GM12873 (cell line): ENCODE measurements around the gene LPO.
A peak's percentile ranks its signal among the peaks of the same experiment; 100 is the strongest.

Experiments
- TF ChIP-seq, protein P1 (sequence below): IDR thresholded peaks from 2 replicates; pipeline ENCODE4 v1.5.1; 2012; ENCODE audit warnings: low read depth, mild to moderate bottlenecking, moderate library complexity, low read length, control low read depth; ENCODE audit not compliant: insufficient read depth; ENCODE audit errors: missing control alignments

LPO gene

DNA sequence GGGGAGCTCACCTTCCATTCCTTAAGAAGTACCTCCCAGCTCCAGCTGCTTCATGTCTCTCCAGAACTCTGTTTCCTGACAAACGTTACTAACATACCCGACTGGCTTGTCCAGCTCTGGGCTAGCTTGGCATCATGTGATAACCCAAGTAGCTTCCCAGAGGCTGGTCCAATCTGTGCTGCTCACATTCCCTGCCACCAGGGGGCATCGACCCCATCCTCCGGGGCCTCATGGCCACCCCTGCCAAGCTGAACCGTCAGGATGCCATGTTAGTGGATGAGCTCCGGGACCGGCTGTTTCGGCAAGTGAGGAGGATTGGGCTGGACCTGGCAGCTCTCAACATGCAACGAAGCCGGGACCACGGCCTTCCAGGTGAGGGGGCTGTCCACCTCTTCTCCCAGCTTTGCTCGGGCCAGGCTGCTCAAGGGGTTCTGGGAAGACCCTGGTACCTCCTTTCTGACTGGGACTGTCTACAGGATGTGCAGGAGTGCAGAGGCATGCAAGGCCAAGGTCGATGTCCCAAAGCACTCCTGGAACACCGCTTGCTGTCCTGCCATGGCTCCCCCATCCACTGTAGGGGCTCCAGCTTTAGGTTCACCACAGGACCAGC, 38.3 kb upstream of the LPO start:
- TF ChIP-seq, protein P1, sequence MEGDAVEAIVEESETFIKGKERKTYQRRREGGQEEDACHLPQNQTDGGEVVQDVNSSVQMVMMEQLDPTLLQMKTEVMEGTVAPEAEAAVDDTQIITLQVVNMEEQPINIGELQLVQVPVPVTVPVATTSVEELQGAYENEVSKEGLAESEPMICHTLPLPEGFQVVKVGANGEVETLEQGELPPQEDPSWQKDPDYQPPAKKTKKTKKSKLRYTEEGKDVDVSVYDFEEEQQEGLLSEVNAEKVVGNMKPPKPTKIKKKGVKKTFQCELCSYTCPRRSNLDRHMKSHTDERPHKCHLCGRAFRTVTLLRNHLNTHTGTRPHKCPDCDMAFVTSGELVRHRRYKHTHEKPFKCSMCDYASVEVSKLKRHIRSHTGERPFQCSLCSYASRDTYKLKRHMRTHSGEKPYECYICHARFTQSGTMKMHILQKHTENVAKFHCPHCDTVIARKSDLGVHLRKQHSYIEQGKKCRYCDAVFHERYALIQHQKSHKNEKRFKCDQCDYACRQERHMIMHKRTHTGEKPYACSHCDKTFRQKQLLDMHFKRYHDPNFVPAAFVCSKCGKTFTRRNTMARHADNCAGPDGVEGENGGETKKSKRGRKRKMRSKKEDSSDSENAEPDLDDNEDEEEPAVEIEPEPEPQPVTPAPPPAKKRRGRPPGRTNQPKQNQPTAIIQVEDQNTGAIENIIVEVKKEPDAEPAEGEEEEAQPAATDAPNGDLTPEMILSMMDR, result peak; percentile 83

DNA sequence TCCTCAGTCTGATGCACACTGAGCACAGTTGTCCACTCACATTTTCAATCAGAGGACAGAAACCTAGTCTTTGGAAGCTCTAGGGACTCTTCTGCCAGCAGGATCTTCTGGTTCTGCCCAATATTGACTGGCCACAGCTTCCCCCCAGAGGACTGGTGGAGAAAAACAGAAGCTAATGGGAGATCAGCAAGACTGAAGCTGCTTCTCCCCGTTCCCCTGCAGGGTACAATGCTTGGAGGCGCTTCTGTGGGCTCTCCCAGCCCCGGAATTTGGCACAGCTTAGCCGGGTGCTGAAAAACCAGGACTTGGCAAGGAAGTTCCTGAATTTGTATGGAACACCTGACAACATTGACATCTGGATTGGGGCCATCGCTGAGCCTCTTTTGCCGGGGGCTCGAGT, 35.5 kb upstream of the LPO start:
- TF ChIP-seq, protein P1, result no peak

DNA sequence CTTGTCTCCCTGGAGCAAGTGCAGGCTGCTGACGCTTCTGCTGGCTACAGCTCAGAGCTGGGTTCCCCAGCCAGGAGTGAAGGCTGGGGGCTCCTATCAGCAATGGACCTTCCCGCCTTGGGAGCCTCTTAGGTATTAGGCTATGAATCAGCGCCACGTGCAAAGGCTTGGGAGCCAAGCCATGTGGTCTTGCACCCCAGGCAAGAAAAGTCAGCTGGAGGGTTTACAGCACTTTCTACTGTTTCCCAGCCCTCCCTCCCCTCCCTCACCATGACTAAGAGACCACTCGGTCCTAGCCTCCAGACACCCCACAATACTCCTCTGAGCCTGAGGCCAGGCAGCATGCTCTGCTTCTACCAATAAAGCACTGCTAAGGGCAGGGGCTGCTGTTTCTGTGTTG, 33.6 kb upstream of the LPO start:
- TF ChIP-seq, protein P1, result no peak

DNA sequence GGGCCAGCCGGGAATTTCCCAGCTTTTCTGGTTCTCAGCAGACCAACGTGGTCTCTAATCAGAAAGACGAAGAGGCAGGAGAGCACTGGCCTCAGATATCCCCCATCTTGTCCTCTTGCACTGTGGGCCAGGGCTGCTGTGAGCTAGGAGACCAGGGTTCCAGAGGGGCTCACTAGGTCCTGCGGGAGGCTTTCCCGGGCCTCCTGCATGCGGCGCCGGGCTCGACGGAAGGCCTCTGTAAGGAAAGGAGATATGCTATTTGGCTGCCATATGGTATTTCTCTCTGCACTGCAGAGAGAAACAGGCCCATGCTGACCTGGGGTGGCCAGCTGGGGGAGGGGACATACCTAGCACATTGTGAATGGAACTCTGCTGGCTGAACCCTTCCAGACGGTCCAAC, 32.4 kb upstream of the LPO start:
- TF ChIP-seq, protein P1, result no peak

DNA sequence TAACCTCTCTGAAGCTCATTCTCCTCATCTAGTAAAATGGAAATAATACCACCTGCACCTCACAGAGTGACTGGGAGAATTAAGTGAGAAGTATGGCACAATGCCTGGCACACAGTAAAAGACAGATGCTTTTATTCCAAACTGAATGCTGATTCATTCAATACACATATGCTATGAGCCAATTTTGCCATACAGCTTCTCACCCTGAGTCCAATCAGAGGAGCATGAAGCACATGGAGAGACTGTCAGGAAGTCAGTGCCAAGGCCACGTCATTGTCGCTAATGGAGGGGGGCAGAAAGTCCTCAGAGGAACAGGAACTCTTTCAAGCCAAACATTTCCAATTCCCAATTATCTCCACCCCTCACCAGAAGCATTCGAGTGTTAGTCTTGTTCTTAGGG, 30.9 kb upstream of the LPO start:
- TF ChIP-seq, protein P1, result no peak

DNA sequence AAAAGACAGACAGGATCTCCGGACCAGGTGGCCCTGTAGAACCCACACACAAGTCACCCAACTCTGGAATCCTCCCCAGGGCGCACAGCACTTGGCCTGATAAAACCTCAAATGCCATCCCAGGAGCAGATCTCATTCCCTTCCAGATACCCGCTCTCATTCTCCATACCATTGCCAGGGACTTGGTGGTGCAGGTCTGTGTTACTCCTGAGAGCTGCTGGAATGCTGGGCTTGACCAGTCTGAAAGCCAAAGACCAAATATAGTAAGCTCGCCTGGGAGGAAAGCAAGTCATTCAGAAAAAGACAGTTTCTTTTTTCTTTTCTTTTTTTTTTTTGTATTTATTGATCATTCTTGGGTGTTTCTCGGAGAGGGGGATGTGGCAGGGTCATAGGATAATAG, 30.0 kb upstream of the LPO start:
- TF ChIP-seq, protein P1, result no peak

DNA sequence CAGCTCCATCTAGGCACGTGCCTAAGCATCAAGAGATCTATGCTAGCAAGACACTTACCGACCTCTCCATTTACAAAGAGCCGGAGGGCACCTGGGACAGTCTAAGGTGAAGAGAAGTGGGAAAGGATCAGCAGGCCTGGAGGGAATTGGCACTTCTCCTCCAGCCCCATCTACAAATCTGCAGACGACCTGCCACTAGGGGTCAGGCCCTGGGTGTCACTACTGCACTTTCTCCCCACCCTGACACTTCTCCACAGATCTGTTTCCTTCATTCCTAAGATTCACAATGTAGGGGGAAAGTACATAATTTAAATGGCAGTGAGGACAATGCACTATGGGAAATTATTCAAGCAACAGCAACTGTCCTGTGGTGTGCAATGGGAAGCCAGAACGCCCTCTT, 27.5 kb upstream of the LPO start:
- TF ChIP-seq, protein P1, result peak; percentile 51

DNA sequence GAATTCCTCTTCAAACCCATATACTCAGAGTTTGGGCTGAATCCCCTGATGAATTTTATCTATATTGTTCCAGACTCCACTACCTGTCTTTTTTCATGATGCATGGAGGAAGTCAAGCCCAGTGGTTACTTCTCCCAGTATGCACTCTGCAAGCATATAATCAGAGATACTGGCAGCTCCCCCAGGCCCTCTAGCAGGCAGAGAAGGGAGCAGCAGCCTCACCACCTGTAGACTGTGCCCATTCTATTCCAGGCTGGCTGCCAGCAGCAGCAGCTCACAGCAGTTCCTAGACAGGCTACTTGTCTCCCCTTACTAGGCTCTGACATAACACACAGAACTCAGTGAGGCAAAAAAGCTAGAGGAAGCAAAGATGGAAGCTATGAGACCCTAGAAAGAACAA, 22.7 kb upstream of the LPO start:
- TF ChIP-seq, protein P1, result peak; percentile 23
